A549 (cell line): ENCODE results near the gene C14orf132. TPM values are rescaled to one million over a fixed set of nuclear protein-coding genes. Genes with fewer than 3 reads are reported as not detected.

ENCODE experiments used
- ATAC-seq, 2 experiments: fragments of 200-7000 bp in 1 of 2; fragments of >200 bp in 1 of 2; cut with Nextera tagmentation in 1 of 2; cut with Tn5 transposase in 1 of 2; 3 replicates each; pipeline versions ENCODE4 v1.8.0 to v1.9.1; 2018 to 2020; ENCODE audit warnings: mild to moderate bottlenecking in 1 of 2, moderate library complexity in 1 of 2
- CTCF ChIA-PET: fragments of 300-600 bp; sonication (Branson Sonifier 250); formaldehyde crosslinking; extraction: SDS; loops from one replicate; lab custom pipeline; 2021; ENCODE audit warnings: antibody characterized with exemption, inconsistent platforms; lab: Yijun Ruan, JAX
- POLR2A ChIA-PET: fragments of 350-600 bp; formaldehyde crosslinking; extraction: SDS; loops from one replicate; lab custom pipeline; 2021; ENCODE audit warnings: antibody characterized with exemption, inconsistent platforms; lab: Yijun Ruan, JAX
- DNase-seq, 2 experiments: peaks; one replicate each; pipeline versions ENCODE4 v3.0.0 to v3.0.0-alpha.2; 2011 to 2016; ENCODE audit warnings: low read depth in 1 of 2, low spot score in 1 of 2
- FAIRE-seq: peaks from 2 replicates; lab custom pipeline; 2011; peaks lifted over from hg19 to GRCh38; lab: Jason Lieb, UNC
- H3K27ac ChIP-seq, 2 experiments: fragments of >200 bp; sonication (Bioruptor Twin); formaldehyde crosslinking; 3 replicates each; pipeline ENCODE4 v1.5.1; 2016 to 2017
- H3K4me1 ChIP-seq: fragments of >200 bp; sonication (Bioruptor Twin); formaldehyde crosslinking; 3 replicates; pipeline ENCODE4 v1.6.1; 2016
- H3K4me2 ChIP-seq: fragments of >200 bp; sonication (Bioruptor Twin); formaldehyde crosslinking; 3 replicates; pipeline ENCODE4 v1.6.1; 2016
- H3K4me3 ChIP-seq: fragments of >200 bp; sonication (Bioruptor Twin); formaldehyde crosslinking; 3 replicates; pipeline ENCODE4 v1.5.1; 2016
- H3K9me3 ChIP-seq: fragments of >200 bp; sonication (Bioruptor Twin); formaldehyde crosslinking; 3 replicates; pipeline ENCODE4 v1.6.1; 2016
- CHD2 ChIP-seq: fragments of 150-350 bp; IDR thresholded peaks from 2 replicates; pipeline ENCODE4 v1.6.1; 2014; ENCODE audit warnings: low read length; ENCODE audit not compliant: partially characterized antibody
- ESRRA ChIP-seq: fragments of 150-350 bp; IDR thresholded peaks from 2 replicates; pipeline ENCODE4 v1.6.1; 2014; ENCODE audit warnings: mild to moderate bottlenecking, low read length, borderline replicate concordance
- FOXS1 ChIP-seq: fragments of 250-450 bp; sonication (Bioruptor Pico); IDR thresholded peaks from 2 replicates; pipeline ENCODE4 v1.5.0; 2020; ENCODE audit warnings: mild to moderate bottlenecking, moderate library complexity
- HEYL ChIP-seq: fragments of 250-450 bp; sonication (Bioruptor Pico); IDR thresholded peaks from 2 replicates; pipeline ENCODE4 v1.8.0; 2021; ENCODE audit warnings: mild to moderate bottlenecking, moderate library complexity
- HOXA7 ChIP-seq: fragments of 250-450 bp; sonication (Bioruptor Pico); IDR thresholded peaks from 2 replicates; pipeline ENCODE4 v1.5.0; 2020; ENCODE audit warnings: mild to moderate bottlenecking, moderate library complexity
- KDM1A ChIP-seq: fragments of 200-600 bp; sonication (generic); IDR thresholded peaks from 2 replicates; pipeline ENCODE4 v1.6.1; 2016; ENCODE audit warnings: low read depth, mild to moderate bottlenecking
- MAFK ChIP-seq: fragments of 450-650 bp; IDR thresholded peaks from 2 replicates; pipeline ENCODE4 v1.6.1; 2014; ENCODE audit not compliant: partially characterized antibody
- MYC ChIP-seq: IDR thresholded peaks from 2 replicates; pipeline ENCODE4 v1.6.1; 2012; ENCODE audit warnings: mild to moderate bottlenecking, inconsistent platforms, low read length, improper control_type of control experiment, borderline replicate concordance
- NFE2L2 ChIP-seq: fragments of 150-350 bp; conservative IDR thresholded peaks from 2 replicates; pipeline ENCODE4 v1.6.1; 2014; ENCODE audit warnings: low read length
- RARB ChIP-seq: fragments of 250-450 bp; sonication (Bioruptor Pico); IDR thresholded peaks from 2 replicates; pipeline ENCODE4 v1.8.0; 2021; ENCODE audit warnings: mild to moderate bottlenecking, moderate library complexity
- RNF2 ChIP-seq: fragments of 200-600 bp; sonication (generic); IDR thresholded peaks from 2 replicates; pipeline ENCODE4 v1.6.1; 2016; ENCODE audit warnings: low read depth, mild to moderate bottlenecking, antibody characterized with exemption, moderate library complexity, borderline replicate concordance
- SREBF2 ChIP-seq: fragments of 450-650 bp; IDR thresholded peaks from 2 replicates; pipeline ENCODE4 v1.6.1; 2014; ENCODE audit warnings: mild to moderate bottlenecking, moderate library complexity
- TFCP2L1 ChIP-seq: fragments of 250-450 bp; sonication (Bioruptor Pico); IDR thresholded peaks from 2 replicates; pipeline ENCODE4 v1.5.0; 2021; ENCODE audit warnings: mild to moderate bottlenecking
- TP53 ChIP-seq: fragments of 250-450 bp; sonication (Bioruptor Pico); IDR thresholded peaks from 2 replicates; pipeline ENCODE4 v1.5.0; 2021; ENCODE audit warnings: mild to moderate bottlenecking, moderate library complexity
- ZFP36 ChIP-seq: fragments of 450-650 bp; IDR thresholded peaks from 2 replicates; pipeline ENCODE4 v1.6.1; 2014; ENCODE audit warnings: borderline replicate concordance; ENCODE audit not compliant: partially characterized antibody
- ZSCAN20 ChIP-seq: fragments of 250-450 bp; sonication (Bioruptor Pico); IDR thresholded peaks from 2 replicates; pipeline ENCODE4 v1.8.0; 2022; ENCODE audit warnings: mild to moderate bottlenecking, moderate library complexity
- WGBS: methylation state at CpG from one replicate; pipeline ENCODE4 v1.1.6; 2017; ENCODE audit errors: missing lambda C conversion rate; 5-methylcytosine and 5-hydroxymethylcytosine counted together
- polyA plus RNA-seq, 4 experiments: library from polyadenylated mRNA; depleted of rRNA in 3 of 4; stranded (reverse); fragments of >200 nt; fragmentation: RNase III in 1 of 4; extraction: RNeasy Plus Mini Kit Qiagen cat#74134 plus additional on column Dnase treatment in 1 of 4; gene quantifications; 2 replicates in 3 of 4; 3 replicates in 1 of 4; pipeline ENCODE4 v1.2.3, GENCODE V29; 2011 to 2017
- TF ChIP-seq, protein P1 (sequence below): fragments of 150-350 bp; IDR thresholded peaks from 2 replicates; pipeline ENCODE4 v1.6.1; 2014; ENCODE audit warnings: low read depth, mild to moderate bottlenecking, low read length
- TF ChIP-seq, protein P2 (sequence below): fragments of >200 bp; sonication (Bioruptor Twin); formaldehyde crosslinking; IDR thresholded peaks from 3 replicates; pipeline ENCODE4 v1.6.1; 2016
- TF ChIP-seq, protein P3 (sequence below): IDR thresholded peaks from 2 replicates; pipeline ENCODE4 v1.6.1; 2012; ENCODE audit warnings: low read depth, borderline replicate concordance
- TF ChIP-seq, protein P4 (sequence below): fragments of 450-650 bp; IDR thresholded peaks from 2 replicates; pipeline ENCODE4 v1.6.1; 2014; ENCODE audit warnings: antibody characterized with exemption
- TF ChIP-seq, protein P5 (sequence below): fragments of 250-450 bp; sonication (Bioruptor Pico); IDR thresholded peaks from 2 replicates; pipeline ENCODE4 v1.5.0; 2021; ENCODE audit warnings: mild to moderate bottlenecking, moderate library complexity, borderline replicate concordance
- TF ChIP-seq, protein P6 (sequence below): fragments of >200 bp; sonication (Bioruptor Twin); formaldehyde crosslinking; IDR thresholded peaks from 2 replicates; pipeline ENCODE4 v1.6.1; 2016

C14orf132 gene
- polyA plus RNA-seq, 2 of the 4 experiments (the other 2 are of a cell fraction), result 4.6 to 8.5 TPM

DNA sequence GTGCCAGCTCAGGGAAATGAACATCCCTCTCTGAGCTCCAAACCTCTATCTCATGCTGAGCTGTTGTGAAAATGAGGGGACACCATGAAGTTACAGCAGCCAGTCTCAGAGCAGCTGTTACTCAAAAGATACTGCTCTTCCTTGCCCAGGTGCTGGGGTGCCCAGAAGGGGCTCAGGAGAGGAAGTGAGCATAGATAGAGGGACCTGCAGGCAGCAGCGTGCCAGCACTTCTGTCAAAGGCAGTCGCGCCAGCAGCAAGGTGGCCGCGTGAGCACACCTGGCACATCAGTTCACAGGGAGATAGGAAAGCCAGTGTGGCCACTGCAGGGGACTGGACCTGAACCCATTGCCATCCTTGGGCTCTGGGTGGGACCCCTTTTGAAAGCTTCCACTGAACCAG is 27.8 kb downstream of the C14orf132 start (continued):
- TF ChIP-seq, protein P1, sequence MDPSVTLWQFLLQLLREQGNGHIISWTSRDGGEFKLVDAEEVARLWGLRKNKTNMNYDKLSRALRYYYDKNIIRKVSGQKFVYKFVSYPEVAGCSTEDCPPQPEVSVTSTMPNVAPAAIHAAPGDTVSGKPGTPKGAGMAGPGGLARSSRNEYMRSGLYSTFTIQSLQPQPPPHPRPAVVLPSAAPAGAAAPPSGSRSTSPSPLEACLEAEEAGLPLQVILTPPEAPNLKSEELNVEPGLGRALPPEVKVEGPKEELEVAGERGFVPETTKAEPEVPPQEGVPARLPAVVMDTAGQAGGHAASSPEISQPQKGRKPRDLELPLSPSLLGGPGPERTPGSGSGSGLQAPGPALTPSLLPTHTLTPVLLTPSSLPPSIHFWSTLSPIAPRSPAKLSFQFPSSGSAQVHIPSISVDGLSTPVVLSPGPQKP, result no peak
- TF ChIP-seq MAFK, result no peak
- no peak for TF ChIP-seq NFE2L2
- TF ChIP-seq, protein P2, sequence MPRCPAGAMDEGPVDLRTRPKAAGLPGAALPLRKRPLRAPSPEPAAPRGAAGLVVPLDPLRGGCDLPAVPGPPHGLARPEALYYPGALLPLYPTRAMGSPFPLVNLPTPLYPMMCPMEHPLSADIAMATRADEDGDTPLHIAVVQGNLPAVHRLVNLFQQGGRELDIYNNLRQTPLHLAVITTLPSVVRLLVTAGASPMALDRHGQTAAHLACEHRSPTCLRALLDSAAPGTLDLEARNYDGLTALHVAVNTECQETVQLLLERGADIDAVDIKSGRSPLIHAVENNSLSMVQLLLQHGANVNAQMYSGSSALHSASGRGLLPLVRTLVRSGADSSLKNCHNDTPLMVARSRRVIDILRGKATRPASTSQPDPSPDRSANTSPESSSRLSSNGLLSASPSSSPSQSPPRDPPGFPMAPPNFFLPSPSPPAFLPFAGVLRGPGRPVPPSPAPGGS, result no peak
- TF ChIP-seq, protein P3, sequence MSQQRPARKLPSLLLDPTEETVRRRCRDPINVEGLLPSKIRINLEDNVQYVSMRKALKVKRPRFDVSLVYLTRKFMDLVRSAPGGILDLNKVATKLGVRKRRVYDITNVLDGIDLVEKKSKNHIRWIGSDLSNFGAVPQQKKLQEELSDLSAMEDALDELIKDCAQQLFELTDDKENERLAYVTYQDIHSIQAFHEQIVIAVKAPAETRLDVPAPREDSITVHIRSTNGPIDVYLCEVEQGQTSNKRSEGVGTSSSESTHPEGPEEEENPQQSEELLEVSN, result no peak
- no peak for TF ChIP-seq FOXS1 (CRISPR knock-in tag)
- TF ChIP-seq HEYL (CRISPR knock-in tag), result no peak
- TF ChIP-seq CHD2, result no peak

DNA sequence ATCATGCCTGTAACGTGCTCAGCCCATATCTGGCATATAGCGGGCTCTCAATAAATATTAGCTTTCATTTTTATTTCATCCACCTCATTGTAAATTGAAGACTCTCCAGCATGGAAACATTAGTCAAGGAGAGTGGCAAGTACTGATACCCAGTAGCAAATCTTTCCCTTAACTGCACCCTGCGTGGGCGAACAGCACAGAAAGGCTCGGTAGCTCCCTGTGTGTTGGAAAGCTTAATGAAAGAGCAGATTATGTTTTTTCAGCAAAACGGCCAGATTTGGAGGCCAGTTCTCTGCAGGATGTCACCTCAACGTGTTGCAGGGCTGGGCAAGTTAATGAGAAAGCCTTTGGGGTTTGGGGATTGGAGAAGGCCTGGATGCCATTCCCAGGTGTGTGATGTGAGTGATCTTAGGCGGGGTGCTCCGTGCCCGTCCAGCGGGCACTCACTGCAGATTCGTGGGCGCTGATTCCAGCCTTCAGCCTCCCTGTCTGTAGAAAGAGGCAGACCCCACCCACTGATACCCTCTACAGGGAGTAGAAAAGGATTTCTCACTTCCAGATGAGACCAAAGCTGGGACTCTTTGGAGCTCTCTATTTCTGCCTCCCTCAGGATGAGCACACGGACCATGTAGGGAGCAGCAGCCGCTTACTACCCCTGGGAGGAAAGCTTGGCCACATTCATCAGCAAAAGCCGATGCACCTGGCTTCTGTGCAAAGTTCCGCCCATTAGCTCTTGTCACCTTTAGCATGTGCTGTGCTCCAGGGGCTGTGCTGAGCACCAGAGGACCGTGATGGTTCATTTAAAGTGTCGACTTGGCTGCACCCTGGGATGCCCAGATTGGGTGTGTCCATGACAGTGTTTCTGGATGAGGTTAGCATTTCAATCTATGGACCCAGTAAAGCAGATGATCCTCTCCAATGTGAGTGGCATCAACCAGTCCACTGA is 29.1 kb downstream of the C14orf132 start:
- POLR2A ChIA-PET, result no interaction called here
- Histone ChIP-seq H3K4me2 (no peak overlapping the region), H3K4me1 (no peaks in the 10 kb centered on the region)
- CTCF ChIA-PET, result interaction anchor here (1.2 kb wide), 1 partner anchor 33 kb away, joined by 4 read pairs; no protein-coding TSS in a partner anchor
- no peak for TF ChIP-seq TP53
- TF ChIP-seq, all 56 proteins: peak for 0
- WGBS, result 61% methylated on average over 19 of the region's 19 CpGs
- H3K9me3 ChIP-seq, result no peaks in the 10 kb centered on the region
- no peak for DNase-seq
- no peak for FAIRE-seq
- no peak overlapping the region for H3K4me3 ChIP-seq
- ATAC-seq, result no peak; a peak in 1 of 6 replicates
- no peak overlapping the region for H3K27ac ChIP-seq

DNA sequence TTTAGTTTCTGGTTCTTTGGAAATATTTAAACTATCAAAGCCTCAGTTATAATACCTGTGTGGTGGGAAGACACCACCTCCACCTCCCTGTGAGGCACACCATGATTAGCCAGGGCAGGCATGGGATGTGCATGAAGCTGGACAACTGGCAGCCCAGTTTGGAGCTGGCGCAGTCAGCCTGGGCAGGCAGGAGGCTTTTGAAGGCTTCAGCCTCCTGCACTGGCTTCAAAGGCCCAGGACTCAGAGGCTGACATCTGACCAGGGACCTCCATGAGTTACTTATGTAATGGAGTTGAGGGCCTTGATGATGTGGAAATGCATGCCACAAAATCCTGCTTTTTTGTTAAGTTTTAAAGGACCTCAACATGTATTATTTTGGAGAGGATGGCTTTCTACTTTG is 30.3 kb downstream of the C14orf132 start:
- Histone ChIP-seq H3K9me3 (no peaks in the 10 kb centered on the region), H3K27ac (no peak overlapping the region), H3K4me2 (no peak overlapping the region)
- DNase-seq, result no peak
- no peak for TF ChIP-seq RARB (CRISPR knock-in tag)
- TF ChIP-seq RNF2, result no peak
- no peak for TF ChIP-seq FOXS1 (CRISPR knock-in tag)
- no peak for TF ChIP-seq MYC
- no peak for TF ChIP-seq TFCP2L1 (CRISPR knock-in tag)
- no peak for TF ChIP-seq ESRRA
- TF ChIP-seq, protein P3, result no peak
- TF ChIP-seq, all 56 proteins: peak for 0
- ChIA-PET POLR2A (no interaction called here), CTCF (no interaction called here)
- ATAC-seq, result no peak
- FAIRE-seq, result no peak
- Histone ChIP-seq H3K4me3 (no peak overlapping the region), H3K4me1 (no peaks in the 10 kb centered on the region)
- 50% methylated on average over 1 of the region's 1 CpG for WGBS

DNA sequence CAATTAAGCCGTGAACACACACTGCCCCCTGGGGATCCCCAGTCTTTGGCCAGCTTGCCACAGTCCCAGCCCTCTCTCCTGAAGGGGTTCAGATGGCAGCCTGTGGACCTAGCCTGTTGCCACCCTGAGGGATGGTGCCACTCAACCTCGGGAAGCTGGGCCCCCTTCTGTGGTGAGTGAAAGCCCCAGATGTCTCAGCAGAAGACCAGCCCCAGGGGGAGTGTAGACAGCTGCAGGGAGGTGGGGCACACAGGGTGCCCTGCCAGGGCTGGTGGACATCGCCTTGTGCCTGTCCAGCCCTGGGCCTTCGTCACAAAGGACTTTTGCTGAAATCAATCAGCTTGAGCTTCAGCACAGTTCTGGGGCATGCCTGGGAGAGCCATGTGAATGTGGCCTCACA is 32.4 kb downstream of the C14orf132 start:
- H3K9me3 ChIP-seq, result no peaks in the 10 kb centered on the region
- ChIA-PET POLR2A (no interaction called here), CTCF (interaction anchor here (0.9 to 2.8 kb wide), 5 partner anchors 10 to 29 kb away, joined by 3 to 11 read pairs (median 7); no protein-coding TSS in a partner anchor)
- no peak overlapping the region for H3K4me3 ChIP-seq
- ATAC-seq, result no peak
- no peaks in the 10 kb centered on the region for H3K4me1 ChIP-seq
- WGBS, result 39% methylated on average over 3 of the region's 4 CpGs
- H3K4me2 ChIP-seq, result no peak overlapping the region
- FAIRE-seq, result no peak
- no peak for DNase-seq
- H3K27ac ChIP-seq, result no peak overlapping the region
- TF ChIP-seq, protein P4, sequence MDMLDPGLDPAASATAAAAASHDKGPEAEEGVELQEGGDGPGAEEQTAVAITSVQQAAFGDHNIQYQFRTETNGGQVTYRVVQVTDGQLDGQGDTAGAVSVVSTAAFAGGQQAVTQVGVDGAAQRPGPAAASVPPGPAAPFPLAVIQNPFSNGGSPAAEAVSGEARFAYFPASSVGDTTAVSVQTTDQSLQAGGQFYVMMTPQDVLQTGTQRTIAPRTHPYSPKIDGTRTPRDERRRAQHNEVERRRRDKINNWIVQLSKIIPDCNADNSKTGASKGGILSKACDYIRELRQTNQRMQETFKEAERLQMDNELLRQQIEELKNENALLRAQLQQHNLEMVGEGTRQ, result no peak
- TF ChIP-seq, protein P5, sequence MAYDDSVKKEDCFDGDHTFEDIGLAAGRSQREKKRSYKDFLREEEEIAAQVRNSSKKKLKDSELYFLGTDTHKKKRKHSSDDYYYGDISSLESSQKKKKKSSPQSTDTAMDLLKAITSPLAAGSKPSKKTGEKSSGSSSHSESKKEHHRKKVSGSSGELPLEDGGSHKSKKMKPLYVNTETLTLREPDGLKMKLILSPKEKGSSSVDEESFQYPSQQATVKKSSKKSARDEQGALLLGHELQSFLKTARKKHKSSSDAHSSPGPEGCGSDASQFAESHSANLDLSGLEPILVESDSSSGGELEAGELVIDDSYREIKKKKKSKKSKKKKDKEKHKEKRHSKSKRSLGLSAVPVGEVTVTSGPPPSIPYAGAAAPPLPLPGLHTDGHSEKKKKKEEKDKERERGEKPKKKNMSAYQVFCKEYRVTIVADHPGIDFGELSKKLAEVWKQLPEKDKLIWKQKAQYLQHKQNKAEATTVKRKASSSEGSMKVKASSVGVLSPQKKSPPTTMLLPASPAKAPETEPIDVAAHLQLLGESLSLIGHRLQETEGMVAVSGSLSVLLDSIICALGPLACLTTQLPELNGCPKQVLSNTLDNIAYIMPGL (CRISPR knock-in tag), result no peak
- TF ChIP-seq ZFP36, result no peak
- no peak for TF ChIP-seq ZSCAN20
- no peak for TF ChIP-seq SREBF2
- no peak for TF ChIP-seq TFCP2L1 (CRISPR knock-in tag)
- TF ChIP-seq, protein P6, sequence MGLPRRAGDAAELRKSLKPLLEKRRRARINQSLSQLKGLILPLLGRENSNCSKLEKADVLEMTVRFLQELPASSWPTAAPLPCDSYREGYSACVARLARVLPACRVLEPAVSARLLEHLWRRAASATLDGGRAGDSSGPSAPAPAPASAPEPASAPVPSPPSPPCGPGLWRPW, result no peak
- TF ChIP-seq KDM1A, result no peak
- no peak for TF ChIP-seq HOXA7
